ENCODE measurements around the gene RASAL1. TPM values are rescaled to one million over a fixed set of nuclear protein-coding genes. Genes with fewer than 3 reads are reported as not detected.

RASAL1 gene
- total and polyA plus RNA-seq, 2 experiments from 2014 or later = 0.24 to 0.33 TPM

DNA sequence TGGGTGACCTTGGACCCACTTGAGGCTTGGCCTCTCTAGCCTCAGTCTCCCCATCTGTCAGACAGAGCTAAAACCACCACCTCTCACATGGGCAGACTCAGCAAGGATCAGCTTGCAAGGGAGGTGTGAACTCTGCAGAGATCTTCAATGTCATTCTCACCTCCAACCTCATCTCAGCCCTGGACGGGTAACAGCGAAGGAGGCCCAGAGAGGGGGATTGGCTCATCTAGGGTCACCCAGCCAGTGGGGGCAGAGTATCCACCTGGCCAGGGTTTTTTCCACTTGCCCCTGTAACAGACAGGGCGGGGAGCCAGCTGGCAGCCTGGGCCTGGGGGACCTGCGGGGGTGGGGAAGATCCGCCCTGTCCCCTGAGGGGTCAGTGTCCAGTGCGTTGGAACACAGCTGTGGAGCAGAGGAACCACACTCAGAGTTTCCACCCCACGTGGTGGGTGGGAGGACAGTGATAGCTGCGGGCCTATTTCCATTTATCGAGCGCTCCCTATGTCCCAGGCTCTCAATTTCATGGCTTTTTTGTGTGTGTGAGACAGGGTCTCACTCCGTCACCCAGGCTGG is 51.6 kb downstream of the RASAL1 start:
- TF ChIP-seq, protein P1, sequence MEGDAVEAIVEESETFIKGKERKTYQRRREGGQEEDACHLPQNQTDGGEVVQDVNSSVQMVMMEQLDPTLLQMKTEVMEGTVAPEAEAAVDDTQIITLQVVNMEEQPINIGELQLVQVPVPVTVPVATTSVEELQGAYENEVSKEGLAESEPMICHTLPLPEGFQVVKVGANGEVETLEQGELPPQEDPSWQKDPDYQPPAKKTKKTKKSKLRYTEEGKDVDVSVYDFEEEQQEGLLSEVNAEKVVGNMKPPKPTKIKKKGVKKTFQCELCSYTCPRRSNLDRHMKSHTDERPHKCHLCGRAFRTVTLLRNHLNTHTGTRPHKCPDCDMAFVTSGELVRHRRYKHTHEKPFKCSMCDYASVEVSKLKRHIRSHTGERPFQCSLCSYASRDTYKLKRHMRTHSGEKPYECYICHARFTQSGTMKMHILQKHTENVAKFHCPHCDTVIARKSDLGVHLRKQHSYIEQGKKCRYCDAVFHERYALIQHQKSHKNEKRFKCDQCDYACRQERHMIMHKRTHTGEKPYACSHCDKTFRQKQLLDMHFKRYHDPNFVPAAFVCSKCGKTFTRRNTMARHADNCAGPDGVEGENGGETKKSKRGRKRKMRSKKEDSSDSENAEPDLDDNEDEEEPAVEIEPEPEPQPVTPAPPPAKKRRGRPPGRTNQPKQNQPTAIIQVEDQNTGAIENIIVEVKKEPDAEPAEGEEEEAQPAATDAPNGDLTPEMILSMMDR (IDR thresholded peaks at IDR 0.05; ENCODE audit: low read depth, low read length) = no peak
- no peak for DNase-seq (ENCODE audit: low read depth in 1 of 2, low spot score in 1 of 2)
- peaks cover 5% of the 10 kb centered on the region for H3K4me1 ChIP-seq (ENCODE audit: low read depth)
- H3K27ac ChIP-seq = no peak overlapping the region
- peaks cover 3% of the 10 kb centered on the region for H3K27me3 ChIP-seq
- H3K36me3 ChIP-seq = no peaks in the 10 kb centered on the region
- H3K9me3 ChIP-seq (ENCODE audit: low read depth) = no peaks in the 10 kb centered on the region
- no peak overlapping the region for H3K4me3 ChIP-seq

DNA sequence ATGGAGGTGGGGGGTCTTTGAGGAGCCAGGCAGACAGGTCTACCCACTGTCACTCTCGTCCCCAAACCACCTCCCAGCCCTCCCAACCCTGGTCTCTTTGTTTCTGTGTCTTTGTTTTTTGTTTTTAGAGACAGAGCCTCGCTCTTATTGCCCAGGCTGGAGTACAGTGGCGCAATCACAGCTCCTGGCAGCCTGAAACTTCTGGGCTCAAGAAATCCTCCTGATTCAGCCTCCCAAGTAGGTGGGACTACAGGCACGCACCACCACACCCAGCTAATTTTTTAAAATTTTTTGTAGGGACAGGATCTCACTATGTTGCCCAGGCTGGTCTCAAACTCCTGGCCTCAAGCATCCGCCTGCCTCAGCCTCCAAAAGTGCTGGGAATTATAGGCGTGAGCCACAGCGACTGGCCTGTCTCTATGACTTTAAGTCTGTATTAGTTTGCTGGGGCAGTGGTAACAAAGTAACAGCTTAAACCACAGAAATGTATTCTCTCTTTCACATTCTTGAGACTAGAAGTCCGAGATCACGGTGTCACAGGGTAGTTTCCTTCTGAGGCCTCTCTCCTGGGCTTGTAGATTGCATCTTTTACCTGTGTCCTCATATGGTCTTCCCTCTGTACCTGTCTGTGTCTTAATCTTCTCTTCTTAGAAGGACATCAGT is 52.9 kb downstream of the RASAL1 start:
- TF ChIP-seq, protein P1 (IDR thresholded peaks at IDR 0.05; ENCODE audit: low read depth, low read length) = no peak
- peaks cover 5% of the 10 kb centered on the region for H3K4me1 ChIP-seq (ENCODE audit: low read depth)
- DNase-seq (ENCODE audit: low read depth in 1 of 2, low spot score in 1 of 2) = no peak
- H3K27me3 ChIP-seq = peaks cover 16% of the 10 kb centered on the region
- no peaks in the 10 kb centered on the region for H3K9me3 ChIP-seq (ENCODE audit: low read depth)
- no peak overlapping the region for H3K27ac ChIP-seq
- no peak overlapping the region for H3K4me3 ChIP-seq
- no peaks in the 10 kb centered on the region for H3K36me3 ChIP-seq

DNA sequence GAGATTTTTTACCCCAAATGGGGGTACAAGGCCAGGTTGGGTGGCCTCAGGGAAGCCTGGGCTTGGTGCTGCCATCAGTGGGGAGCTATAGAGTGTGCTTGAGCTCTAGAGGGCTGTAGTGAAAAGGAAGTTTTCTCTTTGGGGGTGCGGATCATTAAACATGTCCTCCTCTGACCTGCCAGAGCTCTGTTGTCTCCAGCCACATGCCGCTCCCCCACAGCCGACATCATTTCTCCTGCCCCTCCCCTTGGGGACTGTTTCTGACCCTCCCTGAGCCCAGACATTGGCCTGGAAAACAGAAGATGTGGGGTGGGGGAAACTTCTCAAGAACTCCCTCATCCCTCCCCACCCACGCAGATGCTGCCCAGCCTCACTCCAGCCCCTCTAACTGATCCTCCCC is 53.7 kb downstream of the RASAL1 start:
- Histone ChIP-seq H3K9me3 (ENCODE audit: low read depth) (no peaks in the 10 kb centered on the region), H3K4me1 (ENCODE audit: low read depth) (peaks cover 4% of the 10 kb centered on the region), H3K36me3 (no peaks in the 10 kb centered on the region), H3K27ac (no peak overlapping the region), H3K4me3 (no peak overlapping the region), H3K27me3 (peaks cover 24% of the 10 kb centered on the region)
- no peak for DNase-seq (ENCODE audit: low read depth in 1 of 2, low spot score in 1 of 2)
- TF ChIP-seq, protein P1 (IDR thresholded peaks at IDR 0.05; ENCODE audit: low read depth, low read length) = no peak

DNA sequence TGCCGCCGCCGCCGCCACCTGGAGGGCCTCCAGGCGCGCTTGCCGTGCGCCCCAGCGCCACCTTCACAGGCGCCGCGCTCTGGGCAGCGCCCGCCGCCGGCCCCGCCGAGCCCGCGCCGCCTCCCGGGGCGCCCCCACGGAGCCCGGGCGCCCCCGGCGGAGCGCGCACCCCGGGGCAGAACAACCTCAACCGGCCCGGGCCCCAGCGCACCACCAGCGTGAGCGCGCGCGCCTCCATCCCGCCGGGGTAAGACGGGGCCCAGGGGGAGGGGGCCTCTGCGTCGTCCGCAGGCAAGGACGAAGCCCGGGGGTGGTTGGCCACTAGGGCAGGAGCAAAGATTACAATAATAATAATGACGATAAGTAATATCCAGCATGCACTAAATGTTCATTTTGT is 57.7 kb downstream of the RASAL1 start:
- Histone ChIP-seq H3K4me3 (no peak overlapping the region), H3K27me3 (peaks cover 34% of the 10 kb centered on the region), H3K36me3 (no peaks in the 10 kb centered on the region), H3K9me3 (ENCODE audit: low read depth) (no peaks in the 10 kb centered on the region), H3K27ac (no peak overlapping the region), H3K4me1 (ENCODE audit: low read depth) (no peaks in the 10 kb centered on the region)
- TF ChIP-seq, protein P1 (IDR thresholded peaks at IDR 0.05; ENCODE audit: low read depth, low read length) = no peak
- DNase-seq (ENCODE audit: low read depth in 1 of 2, low spot score in 1 of 2) = no peak

DNA sequence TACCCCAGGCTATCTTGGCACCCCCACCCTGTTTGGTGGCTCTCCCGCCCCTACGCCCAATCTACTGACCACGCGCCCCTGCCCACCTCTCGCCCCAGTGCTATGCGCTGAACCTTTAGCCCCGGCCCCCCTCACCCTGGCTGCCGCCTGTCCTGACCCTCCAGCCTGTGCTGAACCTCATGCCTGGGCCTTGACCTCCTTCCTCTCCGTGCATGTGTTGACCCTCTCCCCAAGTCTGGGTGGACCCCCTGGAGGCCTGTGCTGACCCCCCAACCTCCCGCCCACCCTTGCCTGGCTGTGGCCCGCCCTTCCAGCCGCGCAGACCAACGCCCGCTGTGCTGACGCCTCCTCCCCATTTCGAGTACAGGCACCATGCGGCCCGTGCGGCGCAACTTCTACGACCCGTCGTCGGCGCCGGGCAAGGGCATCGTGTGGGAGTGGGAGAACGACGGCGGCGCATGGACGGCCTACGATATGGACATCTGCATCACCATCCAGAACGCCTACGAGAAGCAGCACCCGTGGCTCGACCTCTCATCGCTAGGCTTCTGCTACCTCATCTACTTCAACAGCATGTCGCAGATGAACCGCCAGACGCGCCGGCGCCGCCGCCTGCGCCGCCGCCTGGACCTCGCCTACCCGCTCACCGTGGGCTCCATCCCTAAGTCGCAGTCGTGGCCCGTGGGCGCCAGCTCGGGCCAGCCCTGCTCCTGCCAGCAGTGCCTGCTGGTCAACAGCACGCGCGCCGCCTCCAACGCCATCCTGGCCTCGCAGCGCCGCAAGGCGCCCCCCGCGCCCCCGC is 58.3 kb downstream of the RASAL1 start:
- Histone ChIP-seq H3K27me3 (peaks cover 34% of the 10 kb centered on the region), H3K9me3 (ENCODE audit: low read depth) (no peaks in the 10 kb centered on the region), H3K4me1 (ENCODE audit: low read depth) (no peaks in the 10 kb centered on the region), H3K27ac (no peak overlapping the region), H3K4me3 (no peak overlapping the region), H3K36me3 (no peaks in the 10 kb centered on the region)
- TF ChIP-seq, protein P1 (IDR thresholded peaks at IDR 0.05; ENCODE audit: low read depth, low read length) = no peak
- DNase-seq (ENCODE audit: low read depth in 1 of 2, low spot score in 1 of 2) = no peak

Data from cardiac muscle cell (in vitro differentiated cells and primary cell).